ENCODE measurements around the gene KRTAP5-7. TPM values are rescaled to one million over a fixed set of nuclear protein-coding genes. Genes with fewer than 3 reads are reported as not detected.

The KRTAP5-7 gene
- total and polyA plus RNA-seq, 2 of the 8 experiments (the other 6 are each of a cell fraction or from before 2014, with no cell fraction given): not detected

DNA sequence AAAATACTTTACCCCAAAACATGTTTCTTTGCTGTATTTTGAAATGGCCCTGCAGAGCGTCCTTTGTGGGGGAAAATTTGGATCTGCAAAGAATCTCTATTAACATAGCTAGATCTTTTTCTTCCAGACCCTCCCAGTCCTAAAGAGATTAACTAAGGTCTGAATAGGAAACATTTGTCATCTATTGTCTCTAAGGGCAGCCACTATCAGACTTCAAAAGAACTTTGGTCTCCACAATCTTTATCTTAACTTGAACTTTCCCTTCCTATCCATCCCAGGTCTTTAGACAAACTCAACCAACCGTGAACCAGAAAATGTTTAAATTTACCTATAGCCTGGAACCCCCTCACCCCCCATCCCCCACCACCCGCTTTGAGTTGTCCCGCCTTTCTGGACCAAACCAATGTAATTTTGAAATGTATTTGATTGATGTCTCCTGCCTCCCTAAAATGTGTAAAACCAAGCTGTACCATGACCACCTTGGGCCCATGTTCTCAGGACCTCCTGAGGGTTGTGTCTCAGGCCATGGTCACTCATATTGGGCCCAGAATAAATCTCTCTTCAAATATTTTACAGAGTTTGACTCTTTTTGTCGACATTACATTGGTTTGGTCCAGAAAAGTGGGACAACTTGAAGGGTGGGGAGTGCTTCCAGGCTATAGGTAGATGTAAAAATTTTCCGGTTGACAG, 17.6 kb downstream of the KRTAP5-7 start:
- Histone ChIP-seq H3K18ac (ENCODE audit: extremely low read depth, low read length) (no peak overlapping the region), H4K5ac (ENCODE audit: insufficient read length, low read depth, low read length) (no peak overlapping the region), H3K9me3 (ENCODE audit: insufficient read depth in 2 of 2, low read depth in 1 of 2, low read length in 1 of 2) (no peaks in the 10 kb centered on the region; a peak in 1 of 4 replicates), H3K79me1 (ENCODE audit: low read depth, low read length) (no peaks in the 10 kb centered on the region), H2BK15ac (ENCODE audit: low read length) (no peak overlapping the region), H3K79me2 (ENCODE audit: control insufficient read depth in 1 of 2, insufficient read depth in 2 of 2, low read length in 2 of 2) (no peaks in the 10 kb centered on the region), H2BK20ac (ENCODE audit: low read length) (no peak overlapping the region), H2BK120ac (replicated peaks; ENCODE audit: low read depth, low read length) (peak overlapping the region; percentile 64), H3K4me2 (ENCODE audit: insufficient read depth in 1 of 2, low read depth in 2 of 2, low read length in 2 of 2) (peak overlapping the region in 1 of 2 experiments; percentile 13; a peak in 1 of 4 replicates), H4K91ac (replicated peaks; ENCODE audit: insufficient read length, low read length) (no peak overlapping the region), H4K20me1 (replicated peaks in 1 of 2; ENCODE audit: control insufficient read depth in 1 of 2, insufficient read depth in 2 of 2, low read length in 2 of 2) (no peaks in the 10 kb centered on the region), H3K27me3 (replicated peaks in 1 of 4; ENCODE audit: control insufficient read depth in 3 of 4, extremely low read depth in 1 of 4, insufficient read depth in 3 of 4, low read length in 3 of 4) (no peaks in the 10 kb centered on the region), H2BK5ac (ENCODE audit: low read depth, low read length) (no peak overlapping the region), H4K8ac (ENCODE audit: extremely low read depth, insufficient read depth, low read length) (no peak overlapping the region), H3K23ac (ENCODE audit: insufficient read length) (no peak overlapping the region), H2AFZ (ENCODE audit: low read length) (no peak overlapping the region), H2AK5ac (ENCODE audit: low read depth, low read length) (no peak overlapping the region), H3K56ac (replicated peaks; ENCODE audit: insufficient read length, low read depth, low read length) (no peak overlapping the region), H3K36me3 (ENCODE audit: control insufficient read depth in 2 of 4, insufficient read depth in 4 of 4, low read length in 3 of 4) (no peaks in the 10 kb centered on the region), H3K4me1 (replicated peaks in 1 of 4; ENCODE audit: control insufficient read depth in 3 of 4, insufficient read depth in 4 of 4, low read length in 3 of 4) (no peaks in the 10 kb centered on the region; a peak in 1 of 7 replicates), H3K4ac (replicated peaks; ENCODE audit: insufficient read length, low read depth, low read length) (no peak overlapping the region), H3K23me2 (ENCODE audit: low read depth, low read length) (no peaks in the 10 kb centered on the region), H3K14ac (ENCODE audit: insufficient read length) (no peak overlapping the region), H3K9ac (replicated peaks in 1 of 4; ENCODE audit: extremely low read depth in 1 of 4, low read depth in 3 of 4, low read length in 3 of 4) (no peak overlapping the region), H3K27ac (ENCODE audit: low read depth, low read length) (no peak overlapping the region), H2BK12ac (ENCODE audit: low read depth, low read length) (no peak overlapping the region), H3K4me3 (ENCODE audit: extremely low read depth in 1 of 4, insufficient read depth in 2 of 4, low read depth in 3 of 4, low read length in 4 of 4) (no peak overlapping the region)
- TF ChIP-seq, protein P1, sequence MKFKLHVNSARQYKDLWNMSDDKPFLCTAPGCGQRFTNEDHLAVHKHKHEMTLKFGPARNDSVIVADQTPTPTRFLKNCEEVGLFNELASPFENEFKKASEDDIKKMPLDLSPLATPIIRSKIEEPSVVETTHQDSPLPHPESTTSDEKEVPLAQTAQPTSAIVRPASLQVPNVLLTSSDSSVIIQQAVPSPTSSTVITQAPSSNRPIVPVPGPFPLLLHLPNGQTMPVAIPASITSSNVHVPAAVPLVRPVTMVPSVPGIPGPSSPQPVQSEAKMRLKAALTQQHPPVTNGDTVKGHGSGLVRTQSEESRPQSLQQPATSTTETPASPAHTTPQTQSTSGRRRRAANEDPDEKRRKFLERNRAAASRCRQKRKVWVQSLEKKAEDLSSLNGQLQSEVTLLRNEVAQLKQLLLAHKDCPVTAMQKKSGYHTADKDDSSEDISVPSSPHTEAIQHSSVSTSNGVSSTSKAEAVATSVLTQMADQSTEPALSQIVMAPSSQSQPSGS (IDR thresholded peaks at IDR 0.05; ENCODE audit: low read length): no peak
- CTCF ChIA-PET (ENCODE audit: partially characterized antibody): interaction anchor here (0.6 to 5.6 kb wide), 3 partner anchors 19 to 243 kb away, joined by 3 to 28 read pairs (median 3); no protein-coding TSS in a partner anchor
- POLR2A ChIA-PET (ENCODE audit: partially characterized antibody): no interaction called here
- WGBS, 2 experiments (ENCODE audit: extremely low coverage in 1 of 2, insufficient coverage in 1 of 2, insufficient read length in 1 of 2, insufficient replicate concordance in 2 of 2, low coverage in 1 of 2, low lambda C conversion rate in 2 of 2, missing lambda C conversion rate in 1 of 2): 84% methylated on average over 6 of the region's 6 CpGs; no CpG with 5 or more reads in 1 of the 2 experiments
- FAIRE-seq: no peak
- DNase-seq (ENCODE audit: low read depth in 1 of 2, low spot score in 2 of 2): no peak
